Esophagus muscularis mucosa (tissue), 3 donors: ENCODE measurements around the gene COL26A1.

Source experiments
- CTCF ChIP-seq, 3 experiments: fragments of 200-600 bp in 2 of 3; fragments of 450-650 bp in 1 of 3; sonication (generic) in 2 of 3; IDR thresholded peaks; one replicate each; pipeline ENCODE4 v1.5.1; 2017 to 2019; ENCODE audit warnings: antibody characterized with exemption in 3 of 3, mild to moderate bottlenecking in 2 of 3, moderate library complexity in 1 of 3
- POLR2A ChIP-seq: fragments of 450-650 bp; IDR thresholded peaks from one replicate; pipeline ENCODE4 v1.6.1; 2017; ENCODE audit warnings: antibody characterized with exemption, moderate library complexity, mild to moderate bottlenecking, low read depth
- POLR2AphosphoS5 ChIP-seq, 2 donors: sonication (generic); formaldehyde crosslinking; IDR thresholded peaks; one replicate each; pipeline ENCODE4 v1.6.1; 2017; ENCODE audit warnings: antibody characterized with exemption in 2 of 2

DNA sequence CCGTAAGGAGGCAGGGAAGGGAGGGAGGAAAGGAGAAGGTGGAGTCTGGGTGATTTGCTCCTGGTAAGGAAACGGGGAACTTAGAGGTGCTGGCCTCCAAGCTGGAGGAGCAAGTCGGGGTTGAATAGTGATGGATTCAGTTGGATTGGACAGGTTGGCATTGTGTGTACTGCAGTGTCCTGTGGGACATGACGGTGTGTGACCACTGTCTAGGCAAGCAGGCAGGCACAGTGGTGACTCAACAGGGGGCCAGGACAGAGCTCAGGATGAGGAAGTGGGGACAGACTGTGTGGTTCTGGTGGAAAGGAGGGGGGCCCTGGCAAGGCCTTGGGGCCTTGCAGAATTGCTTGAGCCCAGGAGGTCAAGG, 48.8 kb downstream of the COL26A1 start:
- TF ChIP-seq CTCF (IDR thresholded peaks at IDR 0.05) (no peak), POLR2A (no peak), POLR2AphosphoS5 (IDR thresholded peaks at IDR 0.05) (no peak)
